SW 1271 (cell line): Measurements from ENCODE around the gene SPAG16.
"Not testable (repeated sequence)": the region's sequence is repeated elsewhere in the genome, so short reads cannot be mapped to it uniquely, and the experiment has no call there.

ENCODE experiments used
- DNase-seq, 2 experiments: peaks; one replicate each; lab custom pipeline; 2025; lab: John Stamatoyannopoulos, UW

SPAG16 gene

DNA sequence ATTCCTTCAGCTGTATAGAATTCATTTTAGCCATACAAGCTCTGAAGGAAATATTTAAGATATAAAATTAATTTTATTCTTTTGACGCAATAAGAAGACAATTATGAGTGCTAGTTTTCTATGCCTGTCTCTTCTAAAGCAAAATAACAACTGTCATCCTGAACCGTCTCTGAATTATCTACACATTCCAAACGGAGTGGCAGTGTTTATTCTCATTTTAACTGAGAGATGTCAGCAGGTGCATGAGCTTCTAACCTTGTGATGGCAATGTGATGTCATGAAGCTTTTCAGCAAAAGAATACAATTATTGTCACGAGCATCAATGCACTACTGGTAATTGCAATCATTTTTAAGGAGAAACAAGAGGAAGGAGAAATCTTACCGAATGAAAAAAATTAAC lies 274.8 kb downstream of the SPAG16 start:
- DNase-seq: no peak

DNA sequence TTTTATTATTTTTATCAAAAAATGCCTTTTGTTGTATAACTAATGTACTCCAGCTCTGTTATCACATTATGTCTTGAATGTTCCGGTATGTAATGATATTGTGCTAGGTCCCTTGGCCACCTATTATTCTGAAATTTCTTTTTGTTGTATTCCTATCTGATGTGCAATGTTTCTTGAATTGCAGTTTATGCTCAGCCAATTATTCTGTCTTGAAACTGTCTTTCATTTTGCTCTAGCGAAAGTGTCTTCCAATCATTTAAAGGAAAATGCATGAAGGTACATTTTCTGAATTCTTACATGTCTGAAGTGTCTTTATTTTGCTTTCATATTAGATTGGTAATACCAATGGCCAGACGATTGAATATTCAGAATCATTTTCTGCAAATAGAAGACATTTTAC lies 277.5 kb downstream of the SPAG16 start:
- no peak for DNase-seq

DNA sequence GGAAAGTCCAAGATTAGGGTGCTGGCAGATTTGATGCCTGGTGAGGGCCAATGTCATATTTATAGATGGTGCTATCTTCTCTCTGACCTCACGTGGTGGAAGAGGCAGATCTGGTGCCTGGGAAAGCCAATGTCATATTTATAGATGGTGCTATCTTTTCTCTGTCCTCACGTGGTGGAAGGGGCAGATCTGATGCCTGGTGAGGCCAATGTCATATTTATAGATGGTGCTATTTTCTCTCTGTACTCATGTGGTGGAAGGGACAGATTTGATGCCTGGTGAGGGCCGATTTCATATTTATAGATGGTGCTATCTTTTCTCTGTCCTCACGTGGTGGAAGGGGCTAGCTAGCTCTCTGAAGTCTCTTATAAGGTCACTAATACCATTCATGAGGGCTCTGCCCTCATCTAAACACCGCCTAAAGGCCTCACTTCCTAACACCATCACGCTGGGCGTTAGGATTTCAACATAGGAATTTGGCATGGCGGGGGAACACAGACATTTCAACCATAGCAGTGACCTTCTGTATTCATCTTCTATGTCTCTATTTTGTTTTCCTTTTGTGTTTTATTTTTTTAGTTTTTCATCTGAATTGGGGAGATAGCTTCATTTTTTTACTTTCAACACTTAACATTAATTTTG lies 278.4 kb downstream of the SPAG16 start:
- DNase-seq: no peak

DNA sequence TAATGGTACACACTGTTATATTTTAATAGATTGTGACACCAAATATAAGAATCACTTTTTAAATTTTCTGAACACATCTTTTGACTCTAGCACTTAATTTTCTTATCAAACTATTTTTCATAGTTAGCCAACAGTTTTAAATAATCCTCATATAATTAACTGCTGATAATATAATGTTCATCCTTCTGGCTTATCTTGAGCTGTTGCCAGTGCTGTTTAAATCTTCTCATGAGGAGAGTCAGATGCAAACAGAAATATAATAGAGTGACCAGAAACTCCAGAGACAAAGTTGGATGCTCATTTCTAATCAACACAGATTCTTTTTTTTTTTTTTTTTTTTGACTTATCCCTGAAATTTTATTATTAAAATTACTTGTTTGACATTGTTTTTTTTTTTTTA lies 282.6 kb downstream of the SPAG16 start:
- DNase-seq: no peak

DNA sequence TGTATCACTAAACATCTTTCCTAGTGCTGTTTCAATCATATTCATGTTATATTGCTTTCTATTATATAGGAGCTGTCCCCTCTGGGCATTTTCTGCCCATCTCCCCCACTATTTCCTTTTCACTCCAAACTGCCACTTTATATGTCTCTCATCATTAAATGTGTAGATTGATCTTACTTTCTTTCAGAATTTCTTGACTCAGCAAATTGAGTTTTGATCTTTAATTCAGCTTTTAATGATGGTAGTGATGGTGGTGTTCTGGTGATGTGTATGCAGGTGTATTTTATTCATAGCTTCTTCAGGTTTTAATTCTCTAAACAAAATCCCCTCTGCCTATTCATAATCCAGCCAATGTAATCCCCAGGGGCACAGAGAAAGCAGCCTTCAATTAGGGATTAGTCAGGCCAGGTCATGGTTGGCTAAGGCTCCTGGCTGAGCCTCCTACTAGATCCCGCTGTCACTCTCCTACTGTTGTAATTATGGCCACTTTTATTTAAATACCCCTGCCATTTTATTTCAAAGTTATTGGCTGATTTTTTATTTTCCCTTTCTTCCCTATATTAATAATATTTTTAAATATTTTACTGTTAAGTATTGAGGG lies 325.4 kb downstream of the SPAG16 start:
- DNase-seq: no peak

DNA sequence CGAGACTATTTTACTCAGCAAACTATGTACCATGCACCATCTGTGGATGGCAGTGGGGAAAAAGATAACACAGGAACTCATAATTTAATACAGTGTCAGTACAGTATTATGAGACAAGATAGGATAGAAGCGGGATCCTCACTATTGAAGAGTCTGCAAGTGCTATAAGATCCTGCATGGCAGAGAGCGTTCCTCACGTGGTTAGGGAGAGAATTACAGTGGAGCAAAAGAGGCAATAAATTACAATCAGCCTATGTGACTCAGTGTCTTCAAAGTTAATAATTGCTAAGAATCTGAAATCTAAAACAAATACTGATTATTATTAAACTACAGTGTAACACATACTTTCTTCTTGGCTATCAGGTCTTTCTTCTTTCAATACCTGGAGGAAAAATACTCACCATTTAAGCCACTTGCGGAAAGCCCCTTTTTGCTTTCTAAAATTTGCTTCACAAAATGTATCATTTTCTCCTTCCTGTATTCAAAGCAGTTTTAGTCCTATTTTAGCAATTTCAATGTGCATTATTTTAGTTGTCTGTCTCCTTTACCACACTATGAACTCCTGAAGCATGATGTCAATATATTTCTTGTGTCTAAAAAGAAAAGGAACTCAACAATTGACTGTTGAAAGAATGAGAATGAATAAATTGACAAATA lies 342.9 kb downstream of the SPAG16 start:
- DNase-seq: no peak

DNA sequence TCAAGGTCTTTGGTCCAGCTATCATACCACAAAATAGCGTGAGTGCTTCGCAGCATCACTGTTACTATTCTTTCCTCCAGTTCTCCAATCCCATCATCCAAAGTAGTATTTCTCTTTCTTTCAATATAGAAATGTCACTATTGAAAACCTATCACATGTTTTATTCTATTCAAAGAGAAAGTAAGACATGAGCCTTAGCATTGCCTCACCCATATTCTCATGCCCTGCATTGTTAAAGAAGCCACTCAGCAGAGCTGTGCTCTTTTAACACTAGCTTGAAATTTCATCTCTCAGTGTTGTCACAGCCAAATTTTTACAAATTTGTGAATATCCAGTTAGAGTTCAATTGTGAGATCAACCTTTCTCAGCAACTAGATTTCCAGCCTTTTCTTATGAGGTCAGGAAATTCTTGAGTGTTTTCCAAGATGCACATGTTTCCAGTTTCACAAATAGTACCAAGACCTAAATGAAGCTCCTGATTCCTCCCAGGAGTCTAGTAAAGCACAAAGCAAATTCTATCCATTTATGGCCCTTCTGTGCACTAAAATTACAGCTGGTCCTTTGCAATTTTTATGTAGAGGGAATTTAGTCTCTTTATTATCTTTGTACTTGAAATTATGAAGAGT lies 343.7 kb downstream of the SPAG16 start:
- DNase-seq: no peak

DNA sequence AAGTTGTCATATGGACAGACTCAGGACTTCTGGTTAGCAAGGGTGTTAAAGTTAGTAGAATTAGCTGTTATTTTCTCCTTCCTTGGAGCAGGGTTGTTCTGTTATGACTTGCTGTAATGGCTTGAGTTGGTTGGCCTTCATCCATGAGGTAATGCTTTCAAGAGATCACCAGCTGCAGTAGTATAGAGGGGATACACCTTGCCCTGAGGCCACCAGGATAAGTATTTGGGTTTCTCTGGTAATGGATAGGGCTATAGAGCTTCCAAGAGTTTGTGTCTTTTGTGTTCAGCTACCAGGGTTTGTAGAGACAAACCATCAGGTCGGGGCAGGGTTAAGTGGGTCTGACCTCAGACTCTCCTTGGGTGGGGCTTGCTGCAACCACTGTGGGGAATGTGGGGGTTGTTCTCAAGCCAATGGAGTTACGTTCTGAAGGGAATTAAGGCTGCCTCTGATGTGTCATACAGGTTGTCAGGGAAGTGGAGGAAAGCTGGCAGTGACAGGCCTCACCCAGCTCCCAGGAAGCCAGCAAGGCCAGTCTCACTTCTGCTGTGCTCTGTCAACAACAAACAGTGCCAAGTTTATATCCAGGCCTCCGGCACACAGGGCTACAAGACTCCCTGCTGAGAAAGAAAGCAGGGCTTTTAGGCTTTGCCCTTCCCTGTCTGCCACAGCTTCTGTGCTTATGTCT lies 356.6 kb downstream of the SPAG16 start:
- DNase-seq: no peak

DNA sequence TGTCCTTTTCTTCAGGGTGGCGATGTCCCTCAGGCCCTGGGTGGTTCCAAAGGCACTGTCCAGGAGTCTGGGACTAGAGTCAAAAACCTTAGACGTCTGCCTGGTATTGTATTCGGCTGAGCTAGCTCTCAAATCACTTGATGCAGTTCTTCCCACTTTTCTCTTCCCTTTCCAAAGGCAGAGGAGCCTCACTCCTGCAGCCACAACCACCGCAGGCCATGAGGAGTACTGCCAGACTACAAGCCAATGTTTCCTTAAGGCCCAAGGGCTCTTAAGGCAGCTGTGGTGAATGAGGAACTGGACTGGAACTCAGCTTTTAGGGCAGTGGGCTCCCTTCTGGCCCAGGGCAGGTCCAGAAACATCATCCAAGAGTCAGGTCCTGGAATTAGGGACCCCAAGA lies 360.7 kb downstream of the SPAG16 start:
- no peak for DNase-seq

DNA sequence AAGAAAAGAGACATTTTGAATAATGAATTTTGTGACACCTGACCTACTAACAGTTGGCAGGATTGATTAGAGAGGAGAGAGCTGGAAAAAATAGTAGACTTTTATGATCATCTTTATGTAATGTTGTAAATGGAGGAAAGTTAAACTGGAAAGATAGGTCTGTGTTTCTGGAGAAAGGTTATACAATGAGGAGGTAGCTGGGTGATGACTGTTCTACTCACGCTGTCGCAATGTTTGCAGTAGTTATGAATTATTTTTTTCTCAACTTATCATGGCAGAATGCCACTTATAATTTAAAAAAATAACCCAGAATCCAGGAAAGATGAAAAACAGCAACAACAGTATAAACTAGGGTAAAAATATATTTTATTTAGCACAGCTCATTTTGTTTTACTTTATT lies 364.9 kb downstream of the SPAG16 start:
- DNase-seq: no peak

DNA sequence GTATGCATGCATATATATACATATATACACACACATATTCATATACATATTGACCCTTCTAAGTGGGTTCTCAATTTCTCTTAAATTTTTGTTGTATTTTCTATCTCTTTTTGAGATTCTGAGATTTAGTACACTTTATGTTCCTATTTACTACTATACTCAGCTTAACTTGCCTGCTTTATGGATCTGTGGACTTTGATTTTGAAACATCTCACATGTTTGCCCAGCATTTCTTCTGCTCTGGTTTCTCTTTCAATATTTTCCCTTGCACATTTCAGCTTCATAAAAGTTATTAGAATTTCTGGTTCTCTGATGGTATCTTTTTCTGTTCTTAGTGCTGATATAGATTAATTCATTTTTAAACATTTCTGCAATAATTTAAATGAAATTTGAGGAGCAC lies 380.6 kb downstream of the SPAG16 start:
- DNase-seq: no peak

DNA sequence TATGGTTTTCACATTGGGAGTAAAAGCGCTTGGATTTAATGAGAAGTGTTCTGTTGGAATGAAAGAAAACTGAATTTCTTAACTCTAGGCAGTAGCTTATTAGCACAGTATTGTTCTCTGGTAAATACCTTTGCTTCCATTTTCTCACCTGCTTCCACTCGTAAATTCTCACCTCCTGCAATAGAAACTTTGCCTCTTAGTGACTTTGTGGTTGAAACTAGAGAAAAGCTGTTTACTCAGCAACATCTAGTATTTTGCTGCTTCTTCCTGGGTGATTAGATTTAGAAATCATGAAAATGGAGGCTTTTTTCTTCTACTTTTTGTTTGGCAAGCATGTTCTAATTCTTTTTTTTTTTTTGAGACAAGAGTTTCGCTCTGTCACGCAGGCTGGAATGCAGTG lies 385.4 kb downstream of the SPAG16 start:
- DNase-seq: no peak

DNA sequence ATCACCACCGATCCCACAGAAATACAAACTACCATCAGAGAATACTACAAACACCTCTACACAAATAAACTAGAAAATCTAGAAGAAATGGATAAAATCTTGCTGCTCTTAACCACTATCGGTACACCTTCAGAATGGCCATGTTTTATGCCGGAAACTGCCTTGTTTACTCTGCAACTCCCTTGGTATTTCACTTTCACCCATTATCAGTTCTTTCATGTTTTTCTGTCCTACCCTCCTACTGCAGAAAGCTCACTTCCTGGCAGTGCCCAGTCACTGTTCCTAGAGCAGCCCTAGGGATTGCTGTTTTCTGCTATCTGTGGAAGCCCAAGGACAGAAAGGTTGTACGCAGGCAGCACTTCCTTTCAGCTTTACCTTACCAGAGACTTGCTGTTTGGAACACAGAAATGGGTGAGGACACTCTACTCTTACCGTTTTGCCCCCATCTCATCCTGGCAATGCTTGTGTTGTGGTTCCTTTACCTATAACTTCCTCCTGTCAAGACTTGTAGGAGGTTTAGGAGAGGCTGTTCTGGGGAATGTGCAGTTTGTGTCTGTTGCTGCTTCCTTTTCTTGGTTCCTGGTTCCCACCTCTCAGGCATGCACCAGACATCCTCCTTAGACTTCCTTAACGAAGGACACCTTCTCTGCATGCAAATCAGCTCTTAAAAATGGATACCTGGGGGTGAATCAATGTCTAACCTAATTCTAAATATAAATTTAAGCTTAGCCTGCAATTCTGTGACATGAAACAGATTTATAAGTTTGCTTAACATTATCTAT lies 394.4 kb downstream of the SPAG16 start:
- no peak for DNase-seq

DNA sequence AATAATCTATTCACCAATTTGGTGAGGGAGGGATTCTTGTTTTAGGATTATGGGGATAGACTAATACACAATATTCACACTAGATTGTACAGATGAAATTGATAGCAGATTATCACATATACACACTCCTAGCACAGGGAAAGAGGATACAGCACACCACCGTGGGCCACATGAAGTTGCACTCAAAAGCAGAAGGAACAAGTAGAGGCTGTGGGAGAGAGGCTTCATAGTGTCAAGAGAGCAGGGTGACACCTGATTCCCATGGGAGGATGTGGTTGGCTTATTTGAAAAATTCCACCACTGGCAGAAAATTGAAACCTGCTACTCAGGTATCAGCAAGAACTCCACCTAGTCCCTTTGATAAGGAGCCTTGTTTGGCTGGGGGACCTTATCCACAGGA lies 395.6 kb downstream of the SPAG16 start:
- no peak for DNase-seq

DNA sequence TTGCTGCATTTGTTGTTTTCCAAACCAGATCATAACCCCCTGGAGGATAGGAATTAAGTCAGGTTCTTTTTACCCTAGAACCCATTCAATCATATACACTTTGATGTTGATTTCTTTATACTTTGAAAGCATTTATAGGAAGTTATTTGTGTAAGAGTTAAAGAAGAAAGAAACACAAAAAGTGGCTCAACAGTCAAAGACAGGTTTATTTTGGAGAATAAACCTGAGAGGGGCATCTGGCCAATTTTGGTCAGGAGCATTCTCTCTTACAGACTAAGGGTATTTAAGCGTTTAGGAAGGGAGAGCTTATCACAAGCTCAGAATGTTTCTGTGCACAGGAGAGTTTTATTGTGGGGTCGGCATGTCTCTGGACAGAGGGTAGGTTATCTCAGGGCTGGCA lies 398.0 kb downstream of the SPAG16 start:
- DNase-seq: no peak

DNA sequence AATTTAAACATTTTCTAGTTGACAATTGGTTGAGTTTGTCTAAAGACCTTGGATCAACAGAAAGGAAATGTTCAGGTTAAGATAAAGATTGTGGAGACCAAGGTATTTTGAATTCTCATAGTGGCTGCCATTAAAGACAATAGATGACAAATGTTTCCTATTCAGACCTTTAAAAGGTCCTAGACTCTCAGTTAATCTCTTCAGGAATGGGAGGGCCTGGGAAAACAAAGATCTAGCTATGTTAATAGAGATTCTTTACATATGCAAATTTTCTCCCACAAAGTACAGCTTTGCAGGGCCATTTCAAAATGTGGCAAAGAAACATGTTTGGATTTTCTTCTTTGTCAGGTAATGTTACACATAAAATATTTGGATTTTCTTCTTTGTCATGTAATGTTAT lies 403.9 kb downstream of the SPAG16 start:
- no peak for DNase-seq

DNA sequence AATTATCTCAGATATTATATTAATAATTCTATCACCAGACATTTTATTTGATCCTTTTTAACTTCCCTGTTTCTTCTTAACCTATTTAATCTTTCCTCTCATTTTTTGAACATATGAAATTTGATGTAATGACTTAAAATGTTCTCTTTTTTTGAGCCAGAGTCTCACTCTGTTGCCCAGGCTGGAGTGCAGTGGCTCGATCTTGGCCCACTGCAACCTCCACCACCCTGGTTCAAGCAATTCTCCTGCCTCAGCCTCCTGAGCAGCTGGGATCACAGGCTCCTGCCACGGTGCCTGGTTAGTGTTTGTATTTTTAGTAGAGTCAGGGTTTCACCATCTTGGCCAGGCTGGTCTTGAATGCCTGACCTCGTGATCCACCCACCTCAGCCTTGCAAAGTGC lies 404.6 kb downstream of the SPAG16 start:
- DNase-seq: not testable (repeated sequence)

DNA sequence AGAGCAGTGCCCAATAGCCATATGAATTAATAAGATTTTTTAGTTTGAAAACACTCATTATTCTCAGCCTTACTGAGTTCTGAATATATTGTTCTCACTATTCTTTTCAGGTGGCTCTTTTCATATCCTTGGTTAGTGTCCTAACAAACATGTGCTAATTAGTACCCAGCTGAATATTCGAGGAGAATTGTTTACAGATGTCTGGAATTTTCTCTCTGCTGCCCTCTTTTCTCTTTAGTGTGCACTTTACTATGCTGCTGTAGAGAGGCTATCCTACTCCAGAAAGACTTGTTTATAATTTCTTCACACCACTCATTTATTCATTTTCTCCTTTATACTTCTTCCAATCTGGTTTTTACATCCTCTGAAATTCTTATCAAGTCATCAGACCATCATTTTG lies 405.3 kb downstream of the SPAG16 start:
- no peak for DNase-seq

DNA sequence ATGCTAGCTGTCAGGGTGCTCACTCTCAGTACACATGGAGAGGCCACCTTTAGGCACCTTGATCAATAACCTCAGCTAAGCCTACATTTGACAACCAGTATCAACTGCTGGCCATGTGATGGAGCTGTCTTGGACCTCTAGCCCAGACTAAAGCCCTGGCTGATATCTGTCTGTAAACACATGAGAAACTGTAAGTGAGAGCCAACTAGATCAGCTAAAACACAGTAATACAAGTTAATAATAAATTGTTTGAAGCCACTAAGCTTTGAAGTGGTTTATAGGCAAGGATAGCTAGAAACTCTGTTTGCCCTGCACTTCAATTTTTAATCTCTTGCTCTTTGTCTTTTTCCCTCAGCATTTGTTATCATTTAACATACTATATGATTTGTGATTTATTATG lies 407.1 kb downstream of the SPAG16 start:
- no peak for DNase-seq

DNA sequence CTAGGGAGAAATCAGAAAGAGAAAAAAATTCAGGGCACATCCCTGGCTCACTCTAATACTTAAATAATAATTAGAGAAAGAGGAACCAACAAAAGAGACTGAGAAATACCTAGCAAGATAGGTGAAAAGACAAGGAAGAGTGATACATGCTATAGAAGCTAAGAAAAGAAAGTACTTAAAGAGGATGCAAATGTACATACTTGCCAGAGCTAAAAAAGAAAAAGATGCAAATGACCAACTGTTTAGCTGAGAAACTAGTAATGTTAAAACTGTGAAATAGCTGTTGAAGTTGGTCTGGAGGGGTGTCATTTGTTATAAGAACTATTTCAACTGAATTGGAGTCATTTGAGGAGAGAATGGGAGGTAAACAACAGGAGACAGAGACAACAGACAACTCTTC lies 412.2 kb downstream of the SPAG16 start:
- DNase-seq: no peak

DNA sequence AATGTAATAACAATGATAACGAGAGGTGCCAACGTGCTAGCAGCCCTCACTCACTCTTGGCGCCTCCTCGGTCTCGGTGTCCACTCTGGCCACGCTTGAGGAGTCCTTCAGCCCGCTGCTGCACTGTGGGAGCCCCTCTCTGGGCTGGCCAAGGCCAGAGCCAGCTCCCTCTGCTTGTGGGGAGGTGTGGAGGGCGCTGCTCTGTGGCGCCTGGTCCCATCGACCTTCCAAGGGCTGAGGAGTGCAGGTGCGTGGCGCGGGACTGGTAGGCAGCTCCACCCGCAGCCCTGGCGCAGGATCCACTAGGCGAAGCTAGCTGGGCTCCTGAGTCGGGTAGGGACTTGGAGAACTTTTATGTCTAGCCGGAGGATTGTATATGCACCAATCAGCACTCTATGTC lies 417.1 kb downstream of the SPAG16 start:
- not testable (repeated sequence) for DNase-seq
